NCI-H748 treated with DMSO at 0.1 percent for 48 hours (cell line): ENCODE data around the gene TPRKB.
"Not testable (repeated sequence)": the region's sequence is repeated elsewhere in the genome, so short reads cannot be mapped to it uniquely, and the experiment has no call there.

Experiments used
- DNase-seq: peaks from one replicate; lab custom pipeline; 2025; lab: John Stamatoyannopoulos, UW

Gene TPRKB

DNA sequence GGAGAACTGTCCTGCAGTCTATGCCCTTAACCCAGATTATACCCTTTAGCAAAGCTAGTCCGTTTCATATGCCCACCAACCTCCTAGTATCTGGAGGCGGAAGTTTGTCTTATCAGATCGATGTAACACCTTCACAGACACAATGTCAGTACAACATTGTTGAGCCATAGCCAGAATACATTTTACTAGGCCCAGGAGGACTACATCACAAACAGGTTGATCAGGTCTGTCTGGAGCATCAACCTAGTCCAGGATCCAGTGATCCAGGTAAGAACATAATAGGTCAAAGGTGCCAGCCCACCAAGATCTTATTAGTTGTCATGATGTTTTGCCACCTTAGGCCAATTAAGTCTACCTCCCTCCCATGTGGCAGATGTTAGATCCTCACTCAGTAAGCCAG, 2.0 kb upstream of the TPRKB start:
- DNase-seq: no peak

DNA sequence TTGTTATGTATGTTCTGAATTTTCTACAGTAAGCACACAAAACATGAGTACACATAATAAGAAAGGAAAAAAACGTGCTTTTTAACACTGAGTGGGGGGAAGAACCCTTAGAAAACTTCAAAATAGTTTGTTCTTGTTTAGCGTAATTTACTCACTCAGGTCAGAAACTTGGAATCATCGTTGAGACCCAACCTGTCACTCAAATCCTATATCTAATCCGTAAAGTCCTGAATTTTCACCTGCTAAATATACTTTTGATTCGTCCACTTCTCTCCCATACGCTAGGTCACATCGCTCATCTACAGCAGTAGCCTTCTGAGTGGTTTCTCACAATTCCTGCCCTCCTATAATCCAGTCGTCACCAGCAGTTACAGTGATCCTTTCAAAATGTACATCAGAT, 767 bp downstream of the TPRKB start:
- no peak for DNase-seq

DNA sequence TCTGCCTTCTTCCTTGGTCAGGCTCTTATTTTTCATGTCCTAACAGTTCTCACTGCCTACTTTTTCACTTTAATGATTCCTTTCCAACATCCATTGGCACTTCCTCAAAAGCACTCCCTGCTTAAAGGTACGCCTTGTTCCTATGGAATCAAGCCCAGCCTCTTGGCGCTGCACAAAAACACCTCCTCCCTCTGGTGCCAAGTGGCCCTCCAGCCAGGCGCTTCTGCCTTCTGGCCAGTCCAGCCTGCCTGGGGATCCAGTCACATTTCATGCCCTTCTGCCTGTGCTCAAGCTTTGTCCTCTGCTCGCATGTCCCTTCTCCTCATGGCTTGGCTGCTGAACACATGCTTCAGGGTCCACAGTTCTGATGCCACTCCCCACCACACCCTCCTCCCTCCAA, 6.3 kb downstream of the TPRKB start:
- DNase-seq: no peak

DNA sequence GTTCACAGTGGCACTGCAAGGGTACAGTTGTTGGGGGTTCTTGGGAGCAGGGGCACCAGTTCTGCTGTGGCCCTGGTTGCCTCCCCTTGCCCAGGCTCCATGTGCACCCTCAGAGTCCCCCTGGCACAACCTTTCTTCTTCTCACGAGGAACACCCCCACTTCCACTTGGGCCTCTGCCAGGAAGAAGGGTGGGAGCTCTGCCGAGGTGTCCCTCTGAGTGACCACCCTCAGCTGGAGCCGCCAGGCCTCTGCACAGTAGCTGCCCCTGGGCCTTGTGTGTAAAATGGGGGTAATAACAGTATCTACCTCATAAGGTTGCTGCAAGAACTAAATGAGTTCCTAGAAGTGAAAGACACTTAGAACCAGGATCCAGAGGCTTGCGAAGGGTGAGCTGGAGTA, 8.4 kb downstream of the TPRKB start:
- no peak for DNase-seq

DNA sequence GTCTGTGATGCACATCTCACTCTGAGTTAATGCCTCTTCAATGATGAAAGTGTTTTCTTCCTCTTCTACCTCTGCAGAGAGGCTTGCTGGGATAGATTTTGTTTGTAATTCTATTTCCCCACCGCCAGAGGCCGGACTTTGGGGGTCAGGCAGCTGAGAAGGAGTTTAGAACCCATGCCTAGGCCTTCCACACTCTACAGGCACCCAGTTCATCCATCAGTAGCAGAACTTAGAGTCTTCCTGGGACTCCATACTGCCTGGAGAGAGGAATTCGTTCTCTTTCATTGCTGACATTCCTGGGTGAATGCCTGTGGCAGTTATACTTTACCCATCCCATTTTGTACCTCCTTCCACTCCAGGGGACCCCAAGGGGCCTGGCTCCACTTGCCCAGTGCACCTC, 9.1 kb downstream of the TPRKB start:
- DNase-seq: no peak

DNA sequence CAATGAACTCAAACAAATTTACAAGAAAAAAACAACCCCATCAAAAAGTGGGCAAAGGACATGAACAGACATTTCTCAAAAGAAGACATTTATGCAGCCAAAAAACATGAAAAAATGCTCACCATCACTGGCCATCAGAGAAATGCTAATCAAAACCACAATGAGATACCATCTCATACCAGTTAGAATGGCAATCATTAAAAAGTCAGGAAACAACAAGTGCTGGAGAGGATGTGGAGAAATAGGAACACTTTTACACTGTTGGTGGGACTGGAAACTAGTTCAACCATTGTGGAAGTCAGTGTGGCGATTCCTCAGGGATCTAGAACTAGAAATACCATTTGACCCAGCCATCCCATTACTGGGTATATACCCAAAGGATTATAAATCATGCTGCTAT, 10.5 kb downstream of the TPRKB start:
- not testable (repeated sequence) for DNase-seq

DNA sequence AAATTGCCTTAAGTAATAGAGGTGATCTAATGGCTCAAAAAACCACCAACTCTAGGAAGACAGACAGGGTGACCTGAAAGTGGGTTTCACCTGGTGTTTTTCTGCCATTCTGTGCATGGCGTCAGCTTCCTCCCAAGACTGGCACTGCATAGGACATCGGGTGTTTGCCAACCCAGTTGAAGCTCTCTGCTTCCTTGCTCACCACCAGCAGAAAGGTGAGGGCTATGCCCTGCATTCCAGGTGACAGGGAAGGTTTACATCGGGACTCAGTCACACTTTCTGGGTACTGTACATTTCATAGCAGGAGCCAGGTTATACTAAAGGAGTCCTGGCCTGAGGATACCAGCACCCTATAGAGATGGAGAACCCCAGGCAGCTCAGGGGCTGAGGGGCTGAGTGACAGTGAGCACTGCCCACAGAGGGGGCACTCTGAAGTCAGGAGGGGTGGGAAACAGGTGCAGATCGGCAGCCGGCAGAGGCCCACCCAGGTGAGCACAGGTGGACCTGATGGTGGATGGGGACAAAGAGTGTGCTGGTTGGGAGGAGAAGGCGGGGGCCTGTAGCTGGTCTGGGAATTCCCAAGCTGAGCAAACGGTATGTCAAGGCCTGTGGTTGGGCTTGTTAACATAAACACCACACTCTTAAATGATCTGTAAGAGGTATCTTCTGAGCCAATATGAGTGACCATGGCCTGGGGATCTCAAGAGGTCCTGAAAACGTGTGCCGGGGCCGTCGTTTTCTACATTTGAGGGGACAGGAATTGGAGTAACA, 18.1 kb downstream of the TPRKB start:
- DNase-seq: no peak

DNA sequence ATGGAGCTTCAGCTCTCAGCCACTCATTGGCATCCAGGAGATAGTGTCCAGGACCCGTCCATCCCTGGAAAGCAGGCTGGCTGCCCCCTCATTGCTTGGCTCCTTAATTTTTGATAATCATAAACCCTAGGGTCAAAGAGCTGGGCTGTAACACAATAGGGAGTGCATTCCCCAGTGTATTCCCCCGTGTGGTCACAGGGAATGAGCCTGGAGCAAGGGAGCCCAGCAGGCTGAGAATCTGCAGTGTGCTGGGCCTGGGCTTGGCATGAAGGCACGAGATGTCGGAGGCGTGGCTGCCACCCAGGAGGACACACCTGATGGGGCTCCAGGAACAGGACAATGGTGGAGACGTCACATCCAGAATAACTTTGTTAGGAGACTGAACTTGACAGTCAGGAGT, 18.7 kb downstream of the TPRKB start:
- no peak for DNase-seq

DNA sequence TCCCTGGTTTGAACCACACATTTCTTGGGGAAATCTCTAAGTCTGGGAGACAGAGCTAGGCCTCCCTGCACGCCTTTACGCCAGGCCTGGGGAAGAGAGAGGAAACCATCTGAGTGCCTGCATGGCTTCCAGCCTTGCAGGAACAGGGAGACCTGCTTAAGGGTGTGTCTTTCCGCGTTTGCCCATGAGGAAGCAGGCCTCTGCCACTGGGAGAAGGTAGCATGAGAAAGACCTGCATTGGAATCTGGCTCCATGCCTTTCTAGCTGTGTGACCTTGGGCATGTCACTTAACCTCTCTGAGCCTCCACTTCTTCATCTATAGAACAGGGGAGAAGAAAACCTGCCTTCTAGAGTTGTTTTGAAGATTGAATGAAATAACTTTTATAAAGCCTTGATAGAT, 19.4 kb downstream of the TPRKB start:
- DNase-seq: not testable (repeated sequence)

DNA sequence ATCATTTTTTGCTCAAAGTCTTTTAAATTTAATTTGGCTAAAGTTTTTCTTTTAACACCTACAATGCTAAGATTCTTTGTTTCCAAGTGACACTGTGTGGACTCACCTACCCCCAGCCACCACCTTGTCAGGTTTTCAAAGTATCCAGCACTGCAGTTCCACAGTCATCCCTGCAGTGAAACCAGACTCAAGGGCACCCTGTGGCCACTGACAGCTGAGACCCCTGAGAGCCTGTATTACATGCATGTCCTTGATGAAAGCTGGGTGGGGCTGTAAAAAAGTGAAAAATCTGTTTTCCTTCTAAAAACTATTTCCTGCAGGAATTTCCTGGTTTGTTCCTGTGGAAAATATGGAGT, 19.9 kb downstream of the TPRKB start:
- no peak for DNase-seq

DNA sequence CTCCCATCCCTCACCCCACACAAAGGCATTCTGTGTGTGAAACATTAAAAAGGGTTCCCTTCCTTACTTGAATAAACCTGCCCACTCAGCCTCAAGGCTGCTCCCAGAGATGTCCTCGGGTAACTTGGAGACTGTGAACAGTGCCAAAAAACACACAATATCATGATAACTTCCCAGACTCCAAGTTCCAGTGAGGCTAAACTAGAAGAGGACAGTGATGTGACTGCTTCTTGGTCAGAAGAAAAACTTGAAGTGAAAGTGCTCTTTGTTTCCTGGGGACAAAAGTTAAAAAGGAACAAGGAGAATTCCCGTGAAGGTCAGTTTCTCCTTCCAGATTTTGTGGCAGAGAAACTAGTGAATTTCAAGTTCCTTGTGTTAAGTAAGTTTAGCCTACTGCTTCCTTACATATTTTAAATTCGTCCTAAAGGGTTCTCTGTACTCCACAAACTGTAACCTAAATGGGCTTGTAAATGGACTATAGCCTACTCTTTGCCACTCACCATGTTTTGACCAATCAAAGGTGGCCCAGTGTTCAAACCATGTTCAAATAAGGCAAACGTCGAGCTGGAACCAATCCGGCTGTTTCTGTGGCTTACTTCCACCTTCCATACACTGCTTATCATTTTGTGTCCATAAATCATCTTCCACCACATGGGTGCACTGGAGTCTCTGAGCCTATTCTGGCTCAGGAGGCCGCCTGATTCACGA, 20.4 kb downstream of the TPRKB start:
- DNase-seq: no peak

DNA sequence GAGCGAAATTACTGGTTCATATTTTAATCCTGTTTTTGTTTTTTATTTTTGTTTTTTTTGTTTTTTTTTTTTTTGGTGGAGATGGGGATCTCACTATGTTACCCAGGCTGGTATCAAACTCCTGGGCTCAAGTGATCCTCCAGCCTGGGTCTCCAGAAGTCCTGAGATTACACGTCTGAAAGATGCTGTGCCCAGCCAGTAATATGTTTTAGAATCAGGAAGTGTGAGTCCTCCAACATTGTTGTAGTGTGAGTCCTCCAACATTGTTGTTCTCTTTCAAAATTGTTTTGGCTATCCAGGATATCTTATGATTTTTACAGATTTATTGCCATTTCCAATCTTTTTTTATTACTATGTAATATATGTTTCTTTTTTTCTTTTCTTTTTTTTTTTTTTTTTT, 23.1 kb downstream of the TPRKB start:
- no peak for DNase-seq

DNA sequence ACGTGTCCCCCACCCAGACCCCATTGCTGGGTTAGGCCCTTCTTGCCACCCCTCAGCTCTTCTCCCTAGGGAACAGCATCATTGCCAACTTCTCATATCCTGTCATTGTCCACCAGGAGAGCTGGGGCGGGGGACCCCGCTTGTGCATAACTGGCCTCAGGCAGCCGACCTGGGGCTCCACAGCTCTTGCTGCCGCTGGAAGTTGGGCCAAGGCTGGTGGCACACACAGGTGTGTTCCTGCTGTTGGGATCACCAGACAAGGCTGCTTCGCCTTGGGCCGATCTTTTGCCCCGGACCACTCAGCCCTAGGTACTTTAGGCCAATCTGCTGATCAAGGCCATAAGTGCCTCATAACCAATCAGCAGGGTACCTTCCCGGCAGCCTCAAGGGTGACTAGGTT, 28.6 kb downstream of the TPRKB start:
- no peak for DNase-seq

DNA sequence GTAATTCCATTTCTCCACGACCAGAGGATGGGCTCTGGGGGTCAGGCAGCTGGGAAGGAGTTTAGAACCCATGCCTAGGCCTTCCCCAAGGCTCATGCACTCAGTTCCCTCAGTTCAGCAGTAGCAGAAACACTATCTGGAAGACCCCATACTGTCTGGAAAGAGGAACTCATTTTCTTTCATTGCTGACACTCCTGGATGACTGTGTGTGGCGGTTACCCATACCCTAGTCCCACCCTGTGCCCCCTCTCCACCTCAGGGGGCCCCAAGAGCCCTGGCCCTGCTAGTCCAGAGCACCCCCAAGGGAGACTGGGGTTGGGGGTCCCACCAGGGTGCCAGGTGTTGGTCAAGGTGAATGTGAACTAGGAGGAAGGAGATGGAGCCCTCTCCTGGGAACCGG, 29.5 kb downstream of the TPRKB start:
- no peak for DNase-seq

DNA sequence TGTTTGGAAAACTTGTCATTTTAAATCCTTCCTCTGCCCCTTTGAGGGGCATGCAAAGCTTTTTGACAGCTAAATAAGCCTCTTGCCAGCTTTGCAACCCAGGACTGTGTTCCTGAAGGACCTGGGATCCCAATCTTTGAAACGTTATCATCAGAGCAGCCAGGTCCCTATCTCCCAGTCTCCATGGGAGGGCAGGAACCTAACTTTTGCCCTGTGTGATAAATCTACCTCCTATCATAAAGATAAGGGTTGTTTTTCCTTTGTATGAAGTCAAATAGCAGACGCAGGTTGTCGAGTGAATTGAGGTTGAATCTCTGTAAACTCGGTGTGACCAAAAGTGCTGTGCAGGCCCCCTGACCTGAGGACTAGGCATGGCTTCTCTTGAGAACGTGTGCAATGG, 30.1 kb downstream of the TPRKB start:
- DNase-seq: no peak

DNA sequence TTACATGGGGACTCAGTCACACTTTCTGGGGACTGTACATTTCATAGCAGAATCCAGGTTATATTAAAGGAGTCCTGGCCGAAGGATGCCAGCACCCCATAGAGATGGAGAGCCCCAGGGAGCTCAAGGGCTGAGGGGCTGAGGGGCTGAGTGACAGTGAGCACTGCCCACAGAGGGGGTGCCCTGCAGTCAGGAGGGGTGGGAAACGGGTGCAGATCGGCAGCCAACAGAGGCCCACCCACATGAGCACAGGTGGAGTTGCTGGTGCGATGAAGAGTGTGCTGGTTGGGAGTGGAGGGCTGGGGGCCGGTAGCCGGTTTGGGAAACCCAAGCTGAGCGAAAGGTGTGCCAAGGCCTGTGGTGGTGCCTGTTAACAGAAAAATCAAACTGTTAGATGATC, 32.1 kb downstream of the TPRKB start:
- no peak for DNase-seq

DNA sequence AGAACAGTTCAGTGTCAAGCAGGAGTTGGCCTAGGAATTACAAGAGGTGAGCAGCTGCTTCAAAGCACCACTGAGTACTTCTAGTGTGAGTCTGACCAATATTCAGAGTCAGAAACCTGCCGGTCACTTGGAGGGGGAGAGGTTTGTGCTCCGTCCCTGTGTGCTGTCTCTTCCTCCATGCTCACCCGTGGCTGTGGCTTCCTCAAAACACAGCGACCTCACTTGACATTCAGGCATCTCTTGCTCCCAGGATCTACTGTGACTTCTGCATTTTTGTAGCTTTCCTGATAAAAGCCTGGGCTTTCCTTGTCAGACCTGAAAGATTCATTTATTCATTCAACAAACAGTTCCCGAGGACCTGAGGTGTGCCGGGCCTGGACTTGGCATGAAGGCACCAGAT, 32.9 kb downstream of the TPRKB start:
- DNase-seq: no peak

DNA sequence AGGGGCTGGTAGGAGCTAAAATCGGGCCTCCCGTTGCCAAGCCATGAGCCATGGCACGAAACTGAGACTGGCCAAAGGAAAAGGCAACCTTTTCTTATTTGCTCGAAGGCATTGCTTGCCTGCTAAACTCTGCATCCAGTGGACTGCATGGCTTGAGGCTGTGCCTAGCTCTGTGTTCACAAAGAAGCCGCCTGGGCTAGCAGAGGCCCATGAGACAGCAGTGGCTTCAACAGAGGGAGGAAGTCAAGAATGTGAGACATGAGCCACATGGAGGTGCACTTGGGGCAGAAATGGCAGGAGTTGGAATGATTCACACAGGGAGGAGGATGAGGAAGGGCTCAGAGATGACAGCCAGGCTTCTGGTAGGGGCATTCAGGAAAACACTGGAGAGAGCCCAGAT, 33.5 kb downstream of the TPRKB start:
- no peak for DNase-seq

DNA sequence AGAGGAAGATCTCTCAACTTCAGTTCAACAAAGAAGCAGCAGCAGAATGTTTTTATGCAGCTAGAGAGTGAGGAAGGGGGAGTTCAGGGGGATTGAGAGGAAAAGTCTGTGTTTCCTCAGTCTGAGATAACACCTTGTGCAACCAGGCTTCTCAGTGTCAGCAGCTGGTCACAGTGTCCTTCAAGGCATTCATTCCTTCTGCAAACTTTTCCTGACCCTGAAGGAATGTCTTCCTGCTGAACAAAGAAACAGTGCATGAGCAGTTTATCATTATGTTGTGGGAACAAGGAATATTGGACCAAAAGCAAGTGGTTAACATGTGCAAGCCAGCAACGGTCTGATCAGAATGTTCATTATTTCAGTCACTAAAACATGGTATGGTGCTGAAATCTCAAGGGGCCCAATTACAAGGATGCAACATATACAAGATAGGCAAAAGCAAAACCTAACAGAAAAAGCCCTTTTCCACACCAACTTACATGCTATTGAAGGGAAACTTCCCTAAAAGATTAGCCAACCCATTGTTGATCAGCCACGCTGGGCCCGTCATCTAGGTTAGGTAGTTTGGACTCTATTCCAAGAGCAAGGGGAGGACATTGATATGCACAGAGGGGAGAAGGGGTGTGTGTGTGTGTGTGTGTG, 34.2 kb downstream of the TPRKB start:
- not testable (repeated sequence) for DNase-seq

DNA sequence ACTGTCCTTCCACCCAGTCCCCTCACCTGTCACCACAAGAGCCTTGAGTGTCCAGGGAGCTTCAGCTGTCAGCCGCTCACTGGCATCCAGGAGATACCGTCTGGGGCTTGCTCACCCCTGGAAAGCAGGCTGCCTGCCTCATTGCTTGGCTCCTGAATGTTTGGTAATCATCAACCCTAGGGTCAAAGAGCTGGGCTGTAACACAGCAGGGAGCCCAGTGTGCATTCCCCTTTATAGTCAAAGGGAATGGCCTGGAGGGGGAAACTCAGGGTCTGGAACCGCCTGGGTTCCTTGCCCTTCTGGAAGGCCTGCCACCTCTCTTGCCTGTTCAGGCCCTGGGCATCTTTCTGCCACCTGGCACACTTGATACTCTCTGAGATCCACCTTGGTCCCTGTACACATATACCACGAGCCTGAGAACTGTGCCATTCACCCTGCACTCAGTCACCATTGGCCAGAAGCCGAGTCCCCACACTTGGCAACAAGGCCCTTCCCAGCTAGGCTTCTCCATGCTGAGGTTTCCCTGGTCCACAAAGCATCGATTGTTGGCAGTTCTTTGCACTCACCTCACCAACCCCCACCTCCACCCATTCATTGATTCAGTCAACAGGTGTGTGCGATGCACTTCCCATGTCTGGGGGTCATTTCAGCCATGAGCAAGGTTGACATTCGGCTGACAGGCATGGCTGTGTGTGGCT, 35.0 kb downstream of the TPRKB start:
- no peak for DNase-seq

DNA sequence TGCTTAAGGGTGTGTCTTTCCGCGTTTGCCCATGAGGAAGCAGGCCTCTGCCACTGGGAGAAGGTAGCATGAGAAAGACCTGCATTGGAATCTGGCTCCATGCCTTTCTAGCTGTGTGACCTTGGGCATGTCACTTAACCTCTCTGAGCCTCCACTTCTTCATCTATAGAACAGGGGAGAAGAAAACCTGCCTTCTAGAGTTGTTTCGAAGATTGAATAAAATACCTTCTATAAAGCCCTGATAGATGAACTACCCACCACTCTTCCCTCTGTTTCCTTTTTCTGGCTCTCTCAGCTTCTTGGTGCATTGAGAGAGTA, 35.7 kb downstream of the TPRKB start:
- DNase-seq: not testable (repeated sequence)

DNA sequence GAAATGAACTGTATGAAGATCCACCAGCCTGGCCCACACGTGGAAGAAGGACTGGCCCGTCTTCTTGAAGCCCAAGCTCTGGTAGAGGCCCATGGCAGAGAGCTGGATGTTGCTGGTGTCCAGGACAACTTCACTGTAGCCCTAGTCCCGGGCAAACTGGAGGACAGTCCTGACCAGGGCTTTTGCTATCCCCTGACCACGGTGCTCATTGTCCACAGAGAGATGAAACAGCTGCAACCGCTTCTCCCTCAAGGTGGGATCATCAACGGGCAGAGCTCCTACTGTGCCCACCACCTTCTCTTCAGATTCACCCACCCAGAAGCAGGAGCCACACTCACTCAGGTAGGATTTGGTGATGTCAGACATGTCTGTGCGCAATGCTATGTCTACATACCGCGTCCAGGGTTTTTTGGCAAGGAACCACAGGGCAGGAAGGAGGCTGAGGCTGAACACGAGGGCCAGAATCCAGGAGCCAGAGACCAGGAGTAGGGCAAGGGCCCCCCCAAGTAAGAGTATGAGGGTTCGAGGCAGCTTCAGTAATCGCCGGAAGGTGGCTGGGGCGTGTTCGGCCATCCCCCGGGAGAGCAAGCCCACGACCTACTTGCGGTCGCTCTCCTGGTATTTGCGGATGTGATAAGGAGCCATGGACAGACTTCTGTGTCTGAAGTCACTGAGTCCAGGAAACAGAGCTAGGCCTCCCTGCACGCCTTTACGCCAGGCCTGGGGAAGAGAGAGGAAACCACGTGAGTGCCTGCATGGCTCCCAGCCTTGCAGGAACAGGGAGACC, 36.3 kb downstream of the TPRKB start:
- no peak for DNase-seq
